Esophagus squamous epithelium (tissue), 4 donors: ENCODE results near the gene MTRR.

ENCODE experiments used
- CTCF ChIP-seq, 6 experiments: fragments of 450-650 bp in 4 of 6; fragments of 200-600 bp in 2 of 6; sonication (generic) in 2 of 6; IDR thresholded peaks; one replicate each; pipeline ENCODE4 v1.5.1; 2016 to 2019; ENCODE audit warnings: antibody characterized with exemption in 6 of 6, mild to moderate bottlenecking in 4 of 6, moderate library complexity in 4 of 6
- POLR2A ChIP-seq, 4 donors: fragments of 450-650 bp; IDR thresholded peaks; one replicate each; pipeline ENCODE4 v1.6.1; 2017; ENCODE audit warnings: antibody characterized with exemption in 4 of 4, mild to moderate bottlenecking in 4 of 4, moderate library complexity in 3 of 4

- TF ChIP-seq CTCF (IDR thresholded peaks at IDR 0.05) (no peak), POLR2A (IDR thresholded peaks at IDR 0.05) (no peak)
These were observed 45.4 kb upstream of the MTRR start for GRCh38 chr5:7823594-7823993.
